Measurements from ENCODE around the gene CAMSAP2.

GRCh38 chr1:200783926-200784325 is 45.2 kb downstream of the CAMSAP2 start:
- TF ChIP-seq CTCF (IDR thresholded peaks at IDR 0.05) (no peak), POLR2A (IDR thresholded peaks at IDR 0.05) (no peak)
